Measurements from ENCODE around the gene CEBPE.
A peak's percentile ranks its signal among the peaks of the same experiment; 100 is the strongest.

Gene CEBPE

DNA sequence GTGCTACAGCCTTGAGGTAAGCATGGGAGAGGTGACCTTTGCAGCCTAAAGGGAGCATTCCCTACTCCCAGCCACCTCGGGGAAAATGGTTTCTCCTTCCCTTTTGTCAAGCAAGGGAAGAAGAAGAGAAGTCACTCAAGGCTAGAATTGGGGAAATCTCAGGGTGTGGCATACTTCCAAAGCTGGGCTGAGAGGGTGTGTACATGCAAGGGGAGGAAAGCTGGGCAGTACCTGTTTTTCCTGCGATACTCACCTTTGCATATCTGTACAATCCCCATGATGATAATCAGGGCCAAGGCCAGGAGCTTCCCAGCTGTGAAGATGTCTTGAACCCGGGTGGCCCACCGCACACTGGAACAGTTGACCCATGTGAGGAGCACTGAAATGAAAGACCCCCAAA lies 23.8 kb upstream of the CEBPE start:
- no peak for DNase-seq

DNA sequence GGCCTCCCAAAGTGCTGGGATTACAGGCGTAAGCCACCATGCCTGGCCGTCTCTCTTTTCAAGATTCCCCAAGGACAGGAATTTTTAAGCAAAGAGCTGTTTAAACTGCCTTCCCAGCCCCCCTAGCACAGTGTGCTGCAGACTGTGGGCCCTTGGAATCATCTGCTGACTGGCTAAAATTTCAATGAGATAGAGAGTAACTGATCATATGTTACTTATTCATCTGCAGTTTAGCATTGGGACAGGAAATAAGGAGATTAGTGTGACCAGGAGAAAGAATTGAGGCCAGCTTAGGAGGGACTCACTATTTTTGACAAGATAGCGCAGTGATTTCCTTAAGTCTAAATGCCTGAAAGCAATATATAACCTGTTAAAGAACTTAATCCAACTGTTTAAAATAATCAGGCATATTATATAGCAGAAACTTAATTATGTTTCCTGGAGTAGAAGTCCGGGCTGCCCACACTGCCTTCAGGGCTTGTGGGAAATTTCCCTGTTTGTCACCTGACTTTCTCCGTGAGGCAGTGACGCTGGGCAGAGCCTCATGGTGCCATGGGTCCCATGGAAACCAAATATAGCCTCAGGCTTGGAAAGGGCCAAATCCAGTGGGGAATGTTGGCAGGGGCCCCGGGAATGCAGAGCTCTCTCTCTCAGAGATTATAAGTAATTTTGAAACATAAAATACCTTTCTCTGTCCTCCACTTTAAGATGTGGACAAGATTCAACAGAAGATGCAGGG lies 22.8 kb upstream of the CEBPE start:
- DNase-seq: no peak

DNA sequence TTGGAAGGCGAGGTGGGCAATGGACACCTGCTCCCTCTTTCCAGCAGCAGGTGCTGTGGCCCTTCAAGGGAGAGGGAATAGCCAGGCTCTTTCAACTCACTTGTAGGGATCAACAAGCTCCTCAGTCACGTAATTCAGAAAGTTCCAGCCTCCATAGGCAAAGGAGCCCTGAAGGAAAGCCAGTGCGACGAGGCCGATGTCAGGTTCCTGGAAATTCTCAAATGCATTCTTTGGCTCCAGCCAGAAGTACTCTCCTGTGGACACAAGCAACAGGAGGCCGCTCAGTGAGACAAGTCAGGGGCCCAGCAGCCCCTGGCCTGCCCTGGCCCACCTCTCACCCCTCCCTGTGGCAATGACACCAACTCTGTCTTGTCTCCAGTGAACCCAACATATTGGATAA lies 21.3 kb upstream of the CEBPE start:
- no peak for DNase-seq

DNA sequence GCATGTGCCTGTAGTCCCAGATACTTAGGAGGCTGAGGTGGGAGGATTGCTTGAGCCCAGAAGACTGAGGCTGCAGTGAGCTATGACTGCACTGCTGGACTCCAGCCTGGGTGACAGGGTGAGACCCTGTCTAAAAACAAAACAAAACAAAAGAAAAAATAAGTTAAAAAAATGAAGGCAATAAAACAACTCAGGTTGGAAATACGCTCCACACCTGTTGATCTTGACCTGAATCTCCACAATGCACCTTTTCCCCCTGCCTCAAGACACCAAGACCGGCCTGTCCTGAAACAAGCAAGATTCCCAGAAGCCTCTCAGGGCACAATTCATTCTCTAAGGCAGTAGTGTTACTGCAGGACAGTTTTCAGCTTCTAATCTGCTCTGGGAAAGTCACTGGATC lies 20.8 kb upstream of the CEBPE start:
- DNase-seq: no peak

DNA sequence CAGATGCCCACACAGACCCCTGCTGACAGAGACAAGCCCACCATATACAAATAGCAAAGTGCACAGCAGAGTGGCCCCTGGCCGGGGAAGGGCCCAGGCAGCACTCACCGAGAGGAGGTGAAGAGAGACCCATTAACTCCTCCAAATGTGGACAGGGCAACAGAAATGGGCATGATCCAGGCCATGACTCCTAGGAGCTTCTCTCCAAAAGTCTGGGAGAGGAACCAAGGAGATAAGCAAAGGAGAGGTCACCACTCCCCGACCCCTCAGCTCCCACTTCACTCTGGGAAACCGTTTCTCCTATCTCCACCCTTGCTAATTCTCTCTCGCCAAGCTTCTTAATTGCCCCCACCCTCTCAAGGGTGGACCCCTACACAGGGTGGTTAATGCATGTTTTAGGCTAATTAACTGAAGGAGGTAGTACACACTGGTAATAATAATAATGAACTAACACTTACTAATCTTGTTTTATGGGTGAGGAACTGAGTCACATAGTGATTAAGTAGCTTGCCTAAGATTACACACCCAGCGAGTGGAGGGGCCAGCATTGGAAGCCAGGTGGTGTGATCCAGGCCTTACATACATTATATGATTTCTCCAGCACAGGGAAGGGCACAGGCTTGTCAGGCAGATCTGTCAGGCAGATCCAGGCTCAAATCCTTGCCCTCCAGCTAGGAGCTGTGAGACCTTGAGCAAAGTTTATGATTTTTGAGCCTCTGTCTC lies 18.9 kb upstream of the CEBPE start:
- no peak for DNase-seq

DNA sequence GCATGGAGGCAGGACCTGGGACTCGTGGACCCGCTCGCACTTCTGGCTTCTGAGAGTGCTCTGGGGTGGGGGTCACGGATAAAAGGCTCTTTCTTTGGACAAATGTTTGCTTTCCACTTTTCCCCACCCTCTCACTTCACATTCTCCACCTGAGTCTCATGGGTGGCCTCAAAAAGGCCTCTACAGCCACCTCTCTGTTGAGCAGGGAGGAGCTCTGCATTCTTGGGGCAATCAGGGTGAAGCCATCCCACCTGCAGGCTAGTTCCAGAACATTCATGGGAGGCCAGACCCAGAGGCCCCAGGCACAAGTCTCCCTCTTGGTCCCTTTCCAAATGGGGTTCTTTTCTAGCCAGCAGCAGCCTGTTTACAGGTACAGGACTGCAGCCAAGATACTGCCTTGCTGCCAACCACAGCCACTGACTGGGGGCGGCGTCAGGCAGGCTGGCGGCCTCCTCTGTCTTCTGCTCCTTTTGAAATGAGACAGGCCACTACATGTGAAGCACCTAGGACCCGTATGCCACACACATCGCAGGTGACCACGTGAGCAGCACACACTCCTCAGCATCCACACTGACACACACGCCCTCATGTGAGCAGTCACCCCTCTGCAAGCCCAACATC lies 18.2 kb upstream of the CEBPE start:
- no peak for DNase-seq

DNA sequence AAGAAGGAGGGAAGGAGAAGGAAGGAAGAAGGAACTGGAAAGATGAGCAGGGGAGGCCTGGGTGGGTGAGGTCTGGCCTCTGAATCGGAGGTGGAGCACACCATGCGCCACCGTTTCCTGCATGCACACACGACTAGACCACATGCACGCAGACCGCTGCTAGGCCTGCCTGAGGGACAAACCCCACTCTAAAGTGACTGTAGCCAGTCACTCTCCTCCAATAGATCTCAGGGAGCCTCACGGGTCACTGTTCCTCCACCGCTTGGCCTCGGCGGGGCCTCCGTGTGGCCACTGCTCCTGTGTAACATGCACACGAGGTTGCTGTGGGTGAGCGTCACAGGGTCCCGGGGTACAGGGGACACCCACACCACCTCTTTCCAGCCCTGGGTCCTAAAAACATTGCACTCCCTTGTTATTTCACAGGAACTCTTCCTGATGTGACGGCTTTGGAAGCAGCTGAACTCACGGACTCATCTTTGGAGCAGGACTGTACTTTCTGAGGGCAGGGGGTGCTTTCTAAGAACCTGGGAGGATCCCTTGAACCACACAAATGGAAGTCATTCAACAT lies 17.6 kb upstream of the CEBPE start:
- no peak for DNase-seq

DNA sequence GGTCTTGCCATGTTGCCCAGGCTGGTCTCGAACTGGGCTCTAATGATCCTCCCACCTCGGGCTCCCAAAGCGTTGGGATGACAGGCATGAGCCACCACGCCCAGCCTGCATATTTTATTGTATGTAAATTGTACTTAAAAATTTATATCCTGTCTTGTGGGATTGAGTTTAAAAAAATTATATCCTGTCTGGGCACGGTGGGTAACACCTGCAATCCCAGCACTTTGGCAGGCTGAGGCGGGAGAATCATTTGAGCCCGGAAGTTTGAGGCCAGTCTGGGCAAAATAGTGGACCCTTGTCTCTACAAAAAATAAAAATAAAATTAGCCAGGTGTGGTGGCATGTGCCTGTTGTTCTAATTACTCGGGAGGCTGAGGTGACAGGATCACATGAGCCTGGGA lies 13.9 kb upstream of the CEBPE start:
- no peak for DNase-seq

DNA sequence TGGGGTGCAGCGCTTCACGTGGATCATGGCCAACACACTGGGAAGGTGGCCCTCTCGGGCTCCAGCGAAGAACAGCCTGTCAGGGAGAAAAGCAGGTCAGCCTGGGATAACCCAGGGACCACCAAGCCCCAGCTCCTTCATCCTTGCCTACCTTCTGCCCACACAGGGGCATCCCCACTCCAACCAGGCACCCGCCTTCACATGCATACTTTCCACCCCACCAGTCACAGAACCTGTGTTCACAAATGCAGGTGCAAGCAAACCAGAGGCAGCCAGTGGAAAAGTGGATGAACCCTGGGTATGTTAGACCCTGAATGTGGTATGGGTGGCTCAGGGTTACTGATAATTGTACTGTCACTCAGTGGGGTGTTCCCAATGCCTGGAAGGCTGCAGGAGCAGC lies 12.4 kb upstream of the CEBPE start:
- no peak for DNase-seq

DNA sequence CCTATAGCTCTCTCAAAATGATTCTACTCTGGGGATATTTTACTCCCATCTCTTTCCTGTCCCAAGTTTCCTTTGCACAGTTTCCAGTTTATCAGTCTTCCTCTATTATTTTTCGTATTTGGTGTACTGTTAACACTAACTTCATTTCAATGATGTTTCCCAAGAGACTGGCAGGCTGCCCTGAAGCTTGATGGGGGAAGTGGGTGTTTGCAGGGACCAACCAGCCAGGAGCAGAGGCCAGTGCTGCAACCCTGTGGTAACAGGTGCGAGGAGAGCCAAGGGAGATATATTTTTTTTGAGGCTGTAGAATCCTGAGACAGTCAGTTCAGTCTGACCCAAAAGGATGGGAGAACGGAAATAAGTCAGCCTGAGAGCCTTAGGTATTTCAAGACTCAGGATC lies 11.8 kb upstream of the CEBPE start:
- DNase-seq: no peak

DNA sequence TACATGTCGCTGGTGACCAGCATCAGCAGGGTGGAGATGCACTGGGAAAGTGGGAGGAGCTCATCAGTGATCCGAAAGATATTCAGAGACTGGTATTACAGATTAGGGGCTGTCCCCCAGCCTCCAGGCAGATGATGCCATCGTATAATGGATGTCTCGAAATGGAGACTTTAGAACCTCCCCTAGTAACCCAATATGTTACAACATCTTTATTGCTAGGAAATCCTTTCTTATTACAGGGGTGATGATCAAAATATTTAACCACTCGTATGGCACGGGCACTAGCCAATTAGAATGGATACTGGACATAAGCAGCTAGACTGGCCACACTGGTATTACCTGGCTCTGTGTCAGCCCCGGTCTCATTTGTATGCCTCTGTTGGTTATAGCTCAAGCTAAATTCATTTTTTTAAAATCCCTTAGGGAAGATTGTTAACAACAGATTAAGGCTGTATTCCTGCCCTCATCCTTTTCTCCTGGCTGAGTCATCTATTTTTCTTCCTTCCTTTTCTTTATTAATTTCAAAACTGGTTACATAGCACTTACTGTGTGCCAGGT lies 10.8 kb upstream of the CEBPE start:
- no peak for DNase-seq

DNA sequence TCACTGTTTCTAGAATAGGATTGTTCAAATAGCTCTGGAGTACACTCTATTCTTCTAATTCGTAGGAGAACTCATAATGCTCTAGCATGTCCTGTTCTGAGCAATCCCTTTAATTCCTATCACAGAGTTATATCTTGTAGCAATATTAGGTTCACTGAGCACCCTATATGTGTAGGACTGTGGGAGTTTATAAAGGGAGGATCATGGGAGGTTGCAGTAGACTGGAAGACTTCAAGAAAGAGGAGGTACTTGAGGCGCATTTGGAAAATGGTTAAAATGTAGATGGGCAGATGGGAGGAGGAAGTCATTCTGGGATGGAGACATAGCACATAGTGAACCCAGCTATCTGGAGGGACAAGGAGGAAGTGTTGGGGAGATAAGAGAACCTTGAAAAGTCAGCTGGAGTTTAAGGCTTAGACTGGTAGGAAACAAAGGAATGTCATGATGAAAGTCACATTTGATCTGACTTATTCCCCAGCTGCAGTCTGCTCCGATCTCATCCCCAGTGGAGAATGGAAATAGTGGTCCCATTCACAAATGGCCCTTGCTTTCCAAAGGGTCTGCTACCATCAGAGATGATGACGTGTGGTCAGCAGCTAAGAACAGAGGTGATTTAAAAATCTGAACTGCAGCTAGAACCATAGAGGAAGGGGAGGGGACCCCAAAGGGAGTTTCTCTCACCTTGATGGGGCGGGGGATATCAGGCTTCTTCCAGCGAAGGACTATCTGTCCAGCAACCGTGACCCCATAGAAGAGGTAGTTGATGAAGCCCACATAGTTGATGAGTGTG lies 10.1 kb upstream of the CEBPE start:
- DNase-seq: no peak

DNA sequence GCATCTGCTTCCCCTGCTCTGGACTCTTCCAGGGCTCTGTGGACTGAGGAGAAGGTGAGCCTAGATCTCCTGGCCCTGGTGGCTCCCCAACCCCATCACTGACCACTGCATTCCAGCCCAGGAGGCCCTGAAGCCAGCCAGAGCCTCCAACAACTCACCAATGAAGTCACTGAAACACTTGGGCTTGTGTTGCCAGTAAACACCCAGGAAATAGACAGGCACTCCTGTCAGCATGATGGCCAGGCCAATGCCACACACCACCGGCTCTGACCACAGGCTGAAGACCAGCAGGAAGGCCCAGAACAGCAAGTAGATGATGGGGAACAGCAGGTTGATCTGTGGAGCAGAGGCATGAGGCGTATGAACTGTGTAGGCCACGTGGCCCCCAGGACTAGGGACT lies 8.8 kb upstream of the CEBPE start:
- no peak for DNase-seq

DNA sequence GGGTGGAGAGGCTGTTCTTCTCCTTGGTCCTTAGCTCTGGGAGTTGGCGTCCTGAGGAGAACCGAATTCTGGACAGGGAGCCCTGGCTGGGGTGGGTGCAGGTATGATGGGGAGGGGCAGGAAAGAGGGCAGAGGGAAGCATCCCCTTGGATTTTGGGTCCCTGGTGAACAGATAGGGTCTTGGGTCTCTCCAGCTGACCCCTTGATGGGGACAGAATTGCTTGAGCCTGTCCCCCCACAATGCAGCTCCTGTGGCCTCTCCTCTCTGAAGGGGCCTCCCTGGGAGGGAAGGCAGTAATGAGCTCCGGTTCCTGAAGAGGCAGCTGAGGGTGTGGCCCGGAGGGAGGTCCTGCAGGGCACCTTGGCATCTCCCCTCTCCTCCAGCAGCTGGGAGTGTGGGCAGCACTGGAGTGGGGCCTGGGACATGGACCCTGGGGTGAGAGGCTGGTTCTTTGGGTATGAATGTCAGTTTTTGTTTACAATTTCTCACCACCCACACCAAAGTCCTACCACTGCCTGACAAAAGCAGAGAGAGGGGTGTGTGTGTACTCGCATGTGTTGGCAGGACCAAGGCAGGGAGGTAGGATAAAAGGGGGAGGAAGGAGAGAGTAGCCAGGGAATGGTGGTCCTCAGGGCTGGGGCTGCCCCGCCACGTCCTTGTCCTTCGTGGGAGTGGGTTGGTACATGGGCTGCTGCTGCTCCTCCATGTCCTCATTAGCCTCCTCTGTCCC lies 7.7 kb upstream of the CEBPE start:
- DNase-seq: no peak

DNA sequence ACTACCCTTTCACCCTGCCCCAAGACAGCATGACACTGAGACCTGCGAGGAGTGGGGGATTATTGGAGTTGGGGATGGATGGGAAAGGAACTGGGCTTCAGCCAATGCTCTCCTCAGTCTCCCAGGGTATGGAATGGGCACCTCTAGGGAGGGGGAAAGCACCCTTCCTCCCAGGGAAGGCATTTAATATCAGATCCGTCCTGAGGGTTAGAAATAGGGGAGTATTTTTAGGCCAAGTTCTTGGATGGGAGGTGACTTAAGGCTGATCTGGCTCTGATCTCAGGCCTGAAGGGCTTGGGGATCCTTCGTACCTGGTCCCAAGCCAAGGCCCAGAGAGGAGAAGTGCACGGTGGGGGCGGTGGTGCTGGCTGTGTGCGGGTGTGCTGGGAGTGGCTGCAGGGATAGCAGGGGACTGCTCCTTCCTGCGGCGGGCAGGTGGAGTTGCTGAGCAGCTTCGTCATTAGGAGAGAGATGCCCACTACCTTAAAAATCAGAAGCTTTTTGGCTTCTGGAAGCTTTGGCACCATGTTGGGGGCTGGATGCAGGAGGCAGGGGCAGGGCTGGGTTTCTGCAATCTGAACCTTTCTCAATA lies 7.0 kb upstream of the CEBPE start:
- DNase-seq: no peak

DNA sequence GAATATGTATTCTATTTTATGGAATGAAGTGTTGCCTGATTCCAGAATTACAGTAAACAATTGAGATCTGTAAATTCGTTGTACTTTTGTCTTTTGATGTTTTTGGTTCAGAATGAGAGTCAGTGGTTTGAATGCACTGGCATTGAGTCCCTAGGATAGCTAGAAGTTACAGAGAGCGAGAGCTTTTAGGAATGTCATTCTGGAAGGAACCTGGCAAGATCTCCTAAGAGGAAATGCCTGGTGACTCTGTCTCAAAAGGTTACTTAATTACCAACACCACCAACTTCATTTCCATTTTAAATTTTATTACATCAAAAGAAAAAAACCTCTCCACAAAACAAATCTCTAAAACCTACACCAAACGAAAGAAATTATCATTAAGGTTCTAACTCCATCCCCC lies 6.0 kb upstream of the CEBPE start:
- no peak for DNase-seq

DNA sequence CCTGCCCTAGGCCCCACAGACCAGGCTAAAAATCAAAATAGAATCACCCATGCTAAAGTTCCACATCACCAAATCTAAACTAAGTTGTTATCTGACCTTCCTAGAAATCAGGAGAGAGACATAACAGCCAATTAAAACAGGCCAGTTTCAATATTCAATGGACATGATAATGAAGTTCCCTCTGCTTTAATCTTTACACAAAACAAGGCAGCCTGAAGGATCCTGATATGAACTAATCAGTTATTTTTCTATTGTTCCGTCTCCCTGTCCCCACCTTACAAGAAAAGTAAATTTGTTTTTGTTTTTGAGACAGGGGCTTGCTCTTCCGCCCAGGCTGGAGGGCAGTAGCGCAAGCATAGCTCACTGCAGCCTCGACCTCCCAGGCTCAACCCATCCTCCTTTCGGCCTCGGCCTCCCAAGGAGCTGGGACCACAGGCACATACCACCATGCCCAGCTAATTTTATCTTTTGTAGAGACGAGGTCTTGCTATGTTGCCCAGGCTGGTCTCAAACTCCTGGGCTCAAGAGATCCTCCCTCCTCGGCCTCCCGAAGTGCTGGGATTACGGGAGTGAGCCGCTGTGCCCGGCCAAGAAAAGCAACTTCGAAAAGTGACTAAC lies 5.4 kb upstream of the CEBPE start:
- no peak for DNase-seq

DNA sequence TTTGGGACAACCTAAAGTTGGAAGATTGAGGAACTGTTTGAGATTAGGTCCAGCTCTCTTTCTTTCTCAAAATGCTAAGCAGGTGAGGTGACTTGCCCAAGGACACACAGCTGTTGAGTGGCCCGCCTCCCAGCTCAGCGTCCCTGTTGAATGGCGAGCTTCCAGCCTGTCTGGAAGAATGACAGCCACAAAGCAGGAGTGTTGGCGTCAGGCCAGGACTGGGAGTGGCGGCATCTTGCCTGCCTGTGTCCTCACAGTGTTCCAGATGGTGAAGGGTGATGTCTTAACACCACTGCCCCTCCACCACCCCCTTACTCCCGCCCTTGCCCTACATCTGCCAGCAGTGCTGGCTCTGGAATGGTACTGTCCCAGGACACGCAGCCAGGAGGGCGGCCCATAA lies 4.4 kb upstream of the CEBPE start:
- no peak for DNase-seq

DNA sequence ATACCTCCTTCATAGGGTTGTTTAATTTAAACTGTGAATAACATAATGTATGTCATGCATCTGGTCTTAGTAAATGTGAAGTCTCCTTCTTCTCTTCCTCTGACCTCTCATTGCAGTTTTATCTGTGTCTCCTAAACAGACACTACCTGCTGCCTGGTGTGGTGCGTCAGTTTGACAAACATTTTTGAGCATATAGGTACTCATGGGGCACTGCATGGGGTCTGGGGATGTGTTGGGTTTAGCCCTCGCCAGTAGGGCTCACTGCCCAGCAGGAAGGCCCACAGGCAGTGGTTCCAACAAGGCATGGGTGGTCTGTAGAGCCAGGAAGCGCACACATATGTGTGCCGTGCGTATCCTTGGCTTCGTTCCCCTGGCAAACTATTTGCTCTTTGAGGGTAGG lies 3.0 kb upstream of the CEBPE start:
- no peak for DNase-seq

DNA sequence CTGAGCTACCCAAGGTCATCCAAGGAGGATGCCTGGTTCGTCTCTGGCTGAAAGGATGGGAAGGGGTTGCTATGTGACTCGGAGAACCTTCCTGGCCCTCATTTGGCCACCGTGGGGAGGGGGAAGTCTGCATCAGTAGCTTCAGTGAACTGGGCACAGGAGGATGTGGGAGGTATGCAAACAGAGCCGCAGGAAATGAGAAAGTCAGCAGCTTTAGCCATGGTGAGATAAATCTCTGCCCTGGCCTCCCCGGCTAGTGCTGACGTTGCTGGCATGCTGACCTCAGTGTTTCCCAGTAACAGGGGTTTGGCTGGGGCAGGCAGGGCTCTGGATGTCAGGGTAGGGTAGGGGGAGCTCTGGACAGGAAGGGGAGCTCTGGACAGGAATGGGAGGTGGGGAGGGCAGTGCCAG lies 2.3 kb upstream of the CEBPE start:
- DNase-seq: no peak

DNA sequence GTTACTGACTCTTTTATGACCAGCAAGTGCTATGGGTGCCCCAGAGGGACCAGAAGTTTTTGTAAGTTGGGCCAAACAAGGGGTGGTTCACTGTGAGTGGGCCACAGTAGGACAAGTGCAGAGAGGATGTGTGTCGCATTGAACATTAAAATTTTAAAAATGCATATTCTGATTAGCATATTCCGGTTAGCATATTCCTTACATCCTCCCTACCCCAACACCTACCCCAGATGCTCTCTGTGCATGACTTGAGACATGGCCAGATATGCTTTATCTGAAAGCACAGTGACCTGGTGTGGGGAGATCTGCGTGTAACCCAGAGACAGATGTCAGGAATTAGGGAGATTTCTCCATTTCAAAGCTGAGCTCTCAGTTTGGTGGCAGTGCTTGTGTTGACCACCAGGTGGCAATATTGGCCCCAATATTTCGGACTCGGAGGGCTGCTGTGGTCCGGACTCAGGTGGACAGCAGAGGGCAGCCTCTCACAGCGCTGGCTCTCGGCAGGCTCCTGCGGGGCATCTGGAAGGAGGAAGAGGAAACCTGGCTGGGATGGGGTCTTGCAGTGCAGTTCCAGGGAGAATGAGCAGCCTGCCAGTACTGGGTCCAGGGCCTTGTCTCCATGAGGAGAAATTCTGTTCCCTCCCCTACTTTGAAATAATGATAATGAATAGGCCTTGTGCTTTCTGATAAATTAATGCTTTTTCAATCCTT lies 1.6 kb upstream of the CEBPE start:
- peak; percentile 4 for DNase-seq
